PFSK-1 (cell line): ENCODE data around the gene PPP2R5B.

ENCODE experiments used
- FOXP2 ChIP-seq: optimal IDR thresholded peaks from 2 replicates; pipeline ENCODE3; 2011; ENCODE audit warnings: borderline replicate concordance, control low read depth, inconsistent platforms; ENCODE audit not compliant: insufficient read depth; ENCODE audit errors: extremely low read length, extremely low read depth
- POLR2AphosphoS5 ChIP-seq: IDR thresholded peaks from 2 replicates; pipeline ENCODE4 v1.6.1; 2012; ENCODE audit warnings: low read depth, mild to moderate bottlenecking, control low read depth, low read length, moderate library complexity
- SIN3A ChIP-seq: IDR thresholded peaks from 2 replicates; pipeline ENCODE4 v1.6.1; 2012; ENCODE audit warnings: mild to moderate bottlenecking, low read length, moderate library complexity, borderline replicate concordance; ENCODE audit not compliant: insufficient read depth
- TAF1 ChIP-seq: IDR thresholded peaks from 2 replicates; pipeline ENCODE4 v1.6.1; 2012; ENCODE audit warnings: low read length, control low read depth, borderline replicate concordance; ENCODE audit not compliant: insufficient read depth
- TF ChIP-seq, protein P1 (sequence below), 2 experiments: IDR thresholded peaks; 2 replicates each; pipeline versions ENCODE4 v1.6.1 to v1.8.0; 2011 to 2012; ENCODE audit warnings: low read depth in 2 of 2, low read length in 2 of 2, control low read depth in 1 of 2, inconsistent platforms in 1 of 2, mild to moderate bottlenecking in 1 of 2, moderate library complexity in 1 of 2; ENCODE audit not compliant: insufficient read depth in 1 of 2

Gene PPP2R5B

DNA sequence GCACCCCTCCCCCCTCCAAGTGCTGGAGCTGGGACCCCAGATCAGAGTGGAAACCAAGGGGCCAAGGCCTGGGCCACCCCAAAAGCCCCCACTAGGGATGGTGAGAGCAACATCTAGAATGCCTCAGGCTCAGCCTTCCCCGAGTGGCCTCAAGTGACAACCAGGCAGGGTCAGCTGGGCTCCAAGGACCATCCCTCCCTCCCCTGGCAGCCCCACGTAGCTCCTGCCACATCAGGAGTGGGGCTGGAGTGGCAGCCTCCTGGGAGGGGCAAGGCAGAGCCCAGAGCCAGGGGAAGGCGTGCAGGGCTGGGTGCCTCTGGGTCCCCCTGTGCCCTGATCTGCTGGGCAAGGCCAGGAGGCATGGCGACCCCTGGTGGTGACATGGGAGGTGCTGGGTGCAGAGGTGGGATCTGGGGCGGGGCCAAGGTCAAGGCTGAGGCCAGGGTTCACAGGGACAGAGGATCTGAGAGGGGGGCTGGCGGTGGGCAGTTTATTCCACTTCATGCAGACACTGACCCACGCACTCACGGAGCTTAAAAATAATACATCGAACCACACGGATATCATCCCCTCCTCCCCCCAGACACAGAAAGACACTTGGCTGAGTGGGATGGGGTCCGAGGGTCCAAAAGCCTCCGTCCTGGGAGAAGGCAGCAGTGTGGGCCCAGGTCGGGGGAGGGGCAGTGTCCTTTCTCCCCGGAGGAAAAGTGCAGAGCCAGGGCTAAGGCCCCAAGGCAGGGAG lies 30.2 kb upstream of the PPP2R5B start:
- TF ChIP-seq FOXP2, result peak; percentile 59
- TF ChIP-seq TAF1, result no peak
- 0 out of 2 replicates have a peak, but pooled peaks have one; percentile 16 for TF ChIP-seq POLR2AphosphoS5
- TF ChIP-seq SIN3A, result no peak

DNA sequence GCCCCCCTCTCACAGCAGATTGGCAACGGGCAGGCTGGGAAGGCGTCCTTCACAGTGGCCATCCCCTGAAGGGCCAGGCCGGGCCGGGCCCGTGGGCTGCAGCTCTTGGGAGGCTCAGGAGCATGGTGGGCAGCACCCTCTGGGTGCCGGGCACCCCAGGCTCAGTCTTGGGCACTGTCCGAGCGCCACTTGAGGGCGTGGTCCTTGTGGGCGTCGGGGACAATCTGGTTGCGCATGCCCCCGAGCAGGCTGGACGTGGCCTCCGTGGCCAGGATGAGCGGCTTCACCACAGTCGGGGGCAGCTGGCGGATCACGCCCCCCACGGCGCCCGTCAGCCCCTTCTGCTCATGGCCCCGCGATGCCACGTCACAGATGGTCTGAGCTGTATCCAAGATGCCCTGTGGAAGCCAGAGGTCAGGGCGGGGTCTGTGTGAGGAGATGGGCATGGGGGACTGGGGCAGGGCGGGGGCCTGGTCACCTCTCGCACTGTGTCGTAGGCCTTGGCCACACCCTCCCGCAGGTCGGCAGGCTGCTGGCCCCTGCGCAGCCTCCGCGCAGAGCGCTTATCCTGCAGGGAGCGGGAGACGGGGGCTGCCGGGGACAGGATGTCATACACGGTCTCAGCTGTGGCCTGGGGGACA lies 29.6 kb upstream of the PPP2R5B start:
- no peak for TF ChIP-seq FOXP2
- TF ChIP-seq SIN3A, result no peak
- TF ChIP-seq, protein P1, sequence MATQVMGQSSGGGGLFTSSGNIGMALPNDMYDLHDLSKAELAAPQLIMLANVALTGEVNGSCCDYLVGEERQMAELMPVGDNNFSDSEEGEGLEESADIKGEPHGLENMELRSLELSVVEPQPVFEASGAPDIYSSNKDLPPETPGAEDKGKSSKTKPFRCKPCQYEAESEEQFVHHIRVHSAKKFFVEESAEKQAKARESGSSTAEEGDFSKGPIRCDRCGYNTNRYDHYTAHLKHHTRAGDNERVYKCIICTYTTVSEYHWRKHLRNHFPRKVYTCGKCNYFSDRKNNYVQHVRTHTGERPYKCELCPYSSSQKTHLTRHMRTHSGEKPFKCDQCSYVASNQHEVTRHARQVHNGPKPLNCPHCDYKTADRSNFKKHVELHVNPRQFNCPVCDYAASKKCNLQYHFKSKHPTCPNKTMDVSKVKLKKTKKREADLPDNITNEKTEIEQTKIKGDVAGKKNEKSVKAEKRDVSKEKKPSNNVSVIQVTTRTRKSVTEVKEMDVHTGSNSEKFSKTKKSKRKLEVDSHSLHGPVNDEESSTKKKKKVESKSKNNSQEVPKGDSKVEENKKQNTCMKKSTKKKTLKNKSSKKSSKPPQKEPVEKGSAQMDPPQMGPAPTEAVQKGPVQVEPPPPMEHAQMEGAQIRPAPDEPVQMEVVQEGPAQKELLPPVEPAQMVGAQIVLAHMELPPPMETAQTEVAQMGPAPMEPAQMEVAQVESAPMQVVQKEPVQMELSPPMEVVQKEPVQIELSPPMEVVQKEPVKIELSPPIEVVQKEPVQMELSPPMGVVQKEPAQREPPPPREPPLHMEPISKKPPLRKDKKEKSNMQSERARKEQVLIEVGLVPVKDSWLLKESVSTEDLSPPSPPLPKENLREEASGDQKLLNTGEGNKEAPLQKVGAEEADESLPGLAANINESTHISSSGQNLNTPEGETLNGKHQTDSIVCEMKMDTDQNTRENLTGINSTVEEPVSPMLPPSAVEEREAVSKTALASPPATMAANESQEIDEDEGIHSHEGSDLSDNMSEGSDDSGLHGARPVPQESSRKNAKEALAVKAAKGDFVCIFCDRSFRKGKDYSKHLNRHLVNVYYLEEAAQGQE (IDR thresholded peaks at IDR 0.05; ENCODE audit: insufficient read depth in 1 of 2, low read depth in 2 of 2, low read length in 2 of 2), result no peak
- TF ChIP-seq TAF1, result no peak
- no peak for TF ChIP-seq POLR2AphosphoS5

DNA sequence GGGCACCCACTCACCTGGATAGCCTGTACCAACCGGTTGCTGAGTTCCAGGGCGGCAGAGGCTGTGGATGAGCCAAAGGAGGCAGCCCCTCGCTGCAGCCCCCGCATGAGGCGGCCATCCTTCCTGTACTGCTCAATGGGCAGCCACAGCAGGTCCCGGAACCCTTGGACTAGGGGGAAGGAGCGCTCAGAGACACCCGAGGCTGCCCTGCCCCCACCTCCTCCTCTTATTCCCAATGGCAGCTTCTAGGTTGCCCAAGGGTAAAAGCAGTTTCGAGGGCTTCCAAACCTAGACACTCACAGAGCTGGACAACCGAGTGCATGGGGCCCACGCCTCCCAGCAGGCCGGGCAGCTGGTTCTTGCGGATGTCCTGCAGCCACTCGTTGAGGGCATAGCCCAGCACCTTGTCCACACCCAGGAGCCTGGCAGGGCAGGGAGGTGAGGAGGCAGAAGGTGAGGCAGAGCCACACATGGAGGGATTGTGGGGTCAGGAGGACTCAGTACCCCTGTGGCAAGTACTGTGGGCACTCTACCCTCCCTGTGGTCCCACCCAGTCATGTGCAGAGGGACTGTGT lies 28.0 kb upstream of the PPP2R5B start:
- TF ChIP-seq SIN3A (no peak), POLR2AphosphoS5 (no peak), FOXP2 (no peak), TAF1 (no peak)
- TF ChIP-seq, protein P1 (IDR thresholded peaks at IDR 0.05; ENCODE audit: insufficient read depth in 1 of 2, low read depth in 2 of 2, low read length in 2 of 2), result no peak

DNA sequence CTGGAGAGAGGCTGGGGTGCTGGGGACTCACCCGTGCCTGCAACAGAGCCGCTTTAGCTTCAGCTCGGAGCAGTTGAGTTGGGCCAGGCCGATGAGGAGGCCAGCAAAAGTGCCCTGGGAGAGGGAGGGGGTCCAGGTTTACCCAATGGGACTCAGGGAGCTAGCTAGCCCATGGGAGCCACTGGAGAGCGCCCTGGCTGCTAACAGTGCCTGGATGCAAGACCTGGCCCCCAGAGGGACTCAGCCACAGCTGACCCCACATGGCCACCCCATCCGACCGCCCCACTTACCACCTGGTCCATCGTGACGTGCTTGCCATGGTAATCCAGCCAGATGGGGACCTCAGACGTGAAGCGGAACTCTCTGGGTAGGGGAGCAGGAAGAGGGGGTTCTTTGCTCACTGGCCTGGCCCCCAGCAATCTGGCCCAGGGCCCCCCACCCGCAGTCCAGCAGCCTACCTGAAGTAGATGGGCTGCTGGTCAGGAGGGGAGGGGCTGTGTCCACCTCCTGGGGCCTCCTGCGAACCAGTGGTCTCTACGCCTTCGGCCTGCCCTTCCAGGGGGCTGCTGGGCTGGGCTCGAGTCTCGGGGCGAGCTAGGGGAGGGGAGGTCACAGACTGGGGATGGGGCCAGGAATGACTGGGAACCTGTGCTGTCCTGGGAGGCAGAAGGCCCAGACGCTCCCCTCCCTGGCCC lies 27.0 kb upstream of the PPP2R5B start:
- TF ChIP-seq, protein P1 (IDR thresholded peaks at IDR 0.05; ENCODE audit: insufficient read depth in 1 of 2, low read depth in 2 of 2, low read length in 2 of 2), result no peak
- TF ChIP-seq TAF1, result no peak
- TF ChIP-seq POLR2AphosphoS5, result no peak
- TF ChIP-seq SIN3A, result no peak
- no peak for TF ChIP-seq FOXP2

DNA sequence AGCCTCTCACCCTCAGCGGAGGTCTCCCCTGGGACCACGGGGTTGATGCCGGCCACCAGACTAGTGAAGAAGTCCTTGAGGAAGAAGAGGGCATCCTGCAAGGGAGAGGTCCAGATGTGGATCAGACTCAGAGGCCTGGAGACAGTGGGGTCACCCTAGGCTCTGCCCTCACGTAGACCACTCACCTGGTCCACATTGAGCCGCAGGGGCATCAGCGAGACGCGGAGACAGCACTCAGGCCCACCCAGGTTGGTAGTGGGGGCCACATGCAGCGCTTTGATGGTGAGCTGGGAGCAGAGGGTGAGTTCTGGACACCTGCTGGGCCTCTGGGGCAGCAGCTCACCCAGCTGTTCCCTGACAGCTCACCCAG lies 26.4 kb upstream of the PPP2R5B start:
- TF ChIP-seq SIN3A, result no peak
- TF ChIP-seq, protein P1 (IDR thresholded peaks at IDR 0.05; ENCODE audit: insufficient read depth in 1 of 2, low read depth in 2 of 2, low read length in 2 of 2), result no peak
